Mesendoderm (in vitro differentiated cells): ENCODE data around the gene ABCD1.

Source experiments
- DNase-seq: peaks from one replicate; pipeline ENCODE4 v3.0.0; 2013
- H2AK5ac ChIP-seq: 2 replicates; pipeline ENCODE4 v1.6.1; 2013; ENCODE audit warnings: low read length, inconsistent platforms
- H2BK120ac ChIP-seq: 2 replicates; pipeline ENCODE4 v1.6.1; 2013; ENCODE audit warnings: low read depth, mild to moderate bottlenecking, low read length, moderate library complexity, mixed read lengths
- H2BK15ac ChIP-seq: replicated peaks from 2 replicates; pipeline ENCODE4 v1.6.1; 2013; ENCODE audit warnings: low read depth, mild to moderate bottlenecking, moderate library complexity
- H2BK5ac ChIP-seq: 2 replicates; pipeline ENCODE4 v1.6.1; 2013; ENCODE audit warnings: low read length, inconsistent platforms
- H3K18ac ChIP-seq: 2 replicates; pipeline ENCODE4 v1.6.1; 2013; ENCODE audit warnings: mild to moderate bottlenecking, low read length, mixed read lengths
- H3K23ac ChIP-seq: one replicate; pipeline ENCODE4 v1.6.1; 2013; ENCODE audit warnings: low read length
- H3K27ac ChIP-seq: 2 replicates; pipeline ENCODE4 v1.5.1; 2013; ENCODE audit warnings: low read depth, mild to moderate bottlenecking, inconsistent platforms, low read length, moderate library complexity
- H3K27me3 ChIP-seq: 2 replicates; pipeline ENCODE4 v1.6.1; 2013; ENCODE audit warnings: low read length, control low read depth, mild to moderate bottlenecking, inconsistent platforms; ENCODE audit not compliant: insufficient read depth, poor library complexity
- H3K36me3 ChIP-seq: 2 replicates; pipeline ENCODE4 v1.6.1; 2013; ENCODE audit warnings: low read length, inconsistent platforms; ENCODE audit not compliant: control insufficient read depth, insufficient read depth
- H3K4ac ChIP-seq: one replicate; pipeline ENCODE4 v1.6.1; 2013; ENCODE audit warnings: low read depth, mild to moderate bottlenecking, low read length, moderate library complexity
- H3K4me1 ChIP-seq: 2 replicates; pipeline ENCODE4 v1.6.1; 2013; ENCODE audit warnings: low read depth, low read length, inconsistent platforms; ENCODE audit not compliant: control insufficient read depth
- H3K4me2 ChIP-seq: 2 replicates; pipeline ENCODE4 v1.6.1; 2013; ENCODE audit warnings: low read length
- H3K4me3 ChIP-seq: 2 replicates; pipeline ENCODE4 v1.5.1; 2013; ENCODE audit warnings: mild to moderate bottlenecking, low read length
- H3K56ac ChIP-seq: one replicate; pipeline ENCODE4 v1.6.1; 2013; ENCODE audit warnings: low read length
- H3K79me1 ChIP-seq: 2 replicates; pipeline ENCODE4 v1.6.1; 2013; ENCODE audit warnings: low read length, inconsistent platforms
- H3K79me2 ChIP-seq: 2 replicates; pipeline ENCODE4 v1.6.1; 2013; ENCODE audit warnings: mild to moderate bottlenecking, low read length; ENCODE audit not compliant: control insufficient read depth, insufficient read depth
- H3K9ac ChIP-seq: 2 replicates; pipeline ENCODE4 v1.6.1; 2013; ENCODE audit warnings: low read length, inconsistent platforms
- H4K5ac ChIP-seq: one replicate; pipeline ENCODE4 v1.6.1; 2013; ENCODE audit warnings: low read length
- H4K8ac ChIP-seq: one replicate; pipeline ENCODE4 v1.6.1; 2013; ENCODE audit warnings: low read depth, mild to moderate bottlenecking, control low read depth, low read length, moderate library complexity
- WGBS: extraction: QIAGEN DNeasy Blood & Tissue Kit; methylation state at CpG from one replicate; pipeline ENCODE4 v1.1.7; 2013; ENCODE audit warnings: low lambda C conversion rate, missing lambda C conversion rate; ENCODE audit not compliant: insufficient coverage; ENCODE audit errors: extremely low coverage; 5-methylcytosine and 5-hydroxymethylcytosine counted together

The ABCD1 gene

GRCh38 chrX:153700376-153700945, 24.2 kb upstream of the ABCD1 start:
- no peak overlapping the region for H2BK15ac ChIP-seq
- H4K5ac ChIP-seq = no peak overlapping the region
- no peaks in the 10 kb centered on the region for H3K79me2 ChIP-seq
- H3K4me1 ChIP-seq = no peaks in the 10 kb centered on the region
- WGBS = no CpG with 5 or more reads among the region's 15 CpGs
- H3K36me3 ChIP-seq = no peaks in the 10 kb centered on the region
- H3K4me2 ChIP-seq = no peak overlapping the region
- no peak overlapping the region for H3K23ac ChIP-seq
- H3K79me1 ChIP-seq = no peaks in the 10 kb centered on the region
- no peak overlapping the region for H2BK5ac ChIP-seq
- no peak overlapping the region for H3K4ac ChIP-seq
- no peak overlapping the region for H3K56ac ChIP-seq
- no peak overlapping the region for H3K18ac ChIP-seq
- H4K8ac ChIP-seq = no peak overlapping the region
- no peaks in the 10 kb centered on the region for H3K27me3 ChIP-seq
- DNase-seq = no peak
- no peak overlapping the region for H3K4me3 ChIP-seq
- no peak overlapping the region for H2BK120ac ChIP-seq
- H2AK5ac ChIP-seq = no peak overlapping the region
- H3K27ac ChIP-seq = no peak overlapping the region
- H3K9ac ChIP-seq = no peak overlapping the region

- no CpG with 5 or more reads among the region's 6 CpGs for WGBS
- H2AK5ac ChIP-seq = no peak overlapping the region
Measured at GRCh38 chrX:153700967-153701366, 23.7 kb upstream of the ABCD1 start.

GRCh38 chrX:153701706-153702105, 22.9 kb upstream of the ABCD1 start:
- H3K27ac ChIP-seq = no peak overlapping the region
- H3K23ac ChIP-seq = no peak overlapping the region
- DNase-seq = no peak

More at GRCh38 chrX:153700967-153701366, 23.7 kb upstream of the ABCD1 start:
- no peak overlapping the region for H3K56ac ChIP-seq
- H3K23ac ChIP-seq = no peak overlapping the region
- no peak overlapping the region for H2BK15ac ChIP-seq
- H3K79me1 ChIP-seq = no peaks in the 10 kb centered on the region
- no peak overlapping the region for H3K27ac ChIP-seq
- no peaks in the 10 kb centered on the region for H3K4me1 ChIP-seq
- H3K4me3 ChIP-seq = no peak overlapping the region
- H2BK5ac ChIP-seq = no peak overlapping the region
- no peak overlapping the region for H3K4me2 ChIP-seq
- H3K4ac ChIP-seq = no peak overlapping the region
- no peak overlapping the region for H2BK120ac ChIP-seq
- H3K36me3 ChIP-seq = no peaks in the 10 kb centered on the region
- no peaks in the 10 kb centered on the region for H3K79me2 ChIP-seq
- H3K27me3 ChIP-seq = no peaks in the 10 kb centered on the region
- no peak overlapping the region for H3K18ac ChIP-seq
- H4K8ac ChIP-seq = no peak overlapping the region
- H4K5ac ChIP-seq = no peak overlapping the region
- no peak overlapping the region for H3K9ac ChIP-seq
- DNase-seq = no peak

GRCh38 chrX:153702336-153703035, 22.2 kb upstream of the ABCD1 start:
- no peak for DNase-seq
- Histone ChIP-seq H3K4me2 (no peak overlapping the region), H3K27ac (no peak overlapping the region), H2BK5ac (no peak overlapping the region), H3K4me3 (no peak overlapping the region), H4K5ac (no peak overlapping the region), H2AK5ac (no peak overlapping the region), H3K36me3 (no peaks in the 10 kb centered on the region), H4K8ac (no peak overlapping the region), H3K79me1 (no peaks in the 10 kb centered on the region), H3K9ac (no peak overlapping the region), H3K79me2 (no peaks in the 10 kb centered on the region), H3K56ac (no peak overlapping the region), H3K27me3 (no peaks in the 10 kb centered on the region), H3K23ac (no peak overlapping the region), H2BK15ac (no peak overlapping the region), H3K4ac (no peak overlapping the region), H3K18ac (no peak overlapping the region), H2BK120ac (no peak overlapping the region), H3K4me1 (no peaks in the 10 kb centered on the region)
- WGBS = no CpG with 5 or more reads among the region's 23 CpGs

More at GRCh38 chrX:153701706-153702105, 22.9 kb upstream of the ABCD1 start:
- H2BK15ac ChIP-seq = no peak overlapping the region
- no peak overlapping the region for H4K5ac ChIP-seq
- H3K79me2 ChIP-seq = no peaks in the 10 kb centered on the region
- H3K36me3 ChIP-seq = no peaks in the 10 kb centered on the region
- H3K4me3 ChIP-seq = no peak overlapping the region
- no peaks in the 10 kb centered on the region for H3K27me3 ChIP-seq
- H3K9ac ChIP-seq = no peak overlapping the region
- no peaks in the 10 kb centered on the region for H3K79me1 ChIP-seq
- no CpG with 5 or more reads among the region's 12 CpGs for WGBS
- H2AK5ac ChIP-seq = no peak overlapping the region
- H3K4ac ChIP-seq = no peak overlapping the region
- H4K8ac ChIP-seq = no peak overlapping the region
- H3K4me2 ChIP-seq = no peak overlapping the region
- no peak overlapping the region for H3K56ac ChIP-seq
- H3K4me1 ChIP-seq = no peaks in the 10 kb centered on the region
- H2BK5ac ChIP-seq = no peak overlapping the region
- H3K18ac ChIP-seq = no peak overlapping the region
- H2BK120ac ChIP-seq = no peak overlapping the region

- H4K5ac ChIP-seq = no peak overlapping the region
- WGBS = no CpG with 5 or more reads among the region's 16 CpGs
- no peak overlapping the region for H3K23ac ChIP-seq
- no peak overlapping the region for H3K4me3 ChIP-seq
- no peak for DNase-seq
- H3K18ac ChIP-seq = no peak overlapping the region
- H3K36me3 ChIP-seq = no peaks in the 10 kb centered on the region
- H2BK5ac ChIP-seq = no peak overlapping the region
- H3K56ac ChIP-seq = no peak overlapping the region
- no peaks in the 10 kb centered on the region for H3K27me3 ChIP-seq
- no peak overlapping the region for H2BK120ac ChIP-seq
- no peaks in the 10 kb centered on the region for H3K79me2 ChIP-seq
- H2BK15ac ChIP-seq = no peak overlapping the region
- H3K4me1 ChIP-seq = no peaks in the 10 kb centered on the region
- no peaks in the 10 kb centered on the region for H3K79me1 ChIP-seq
- no peak overlapping the region for H4K8ac ChIP-seq
- H3K27ac ChIP-seq = no peak overlapping the region
- no peak overlapping the region for H2AK5ac ChIP-seq
- H3K9ac ChIP-seq = no peak overlapping the region
- H3K4ac ChIP-seq = no peak overlapping the region
- no peak overlapping the region for H3K4me2 ChIP-seq
Measured at GRCh38 chrX:153703036-153703370, 21.7 kb upstream of the ABCD1 start.
